GM18526 (cell line): ENCODE data around the gene TRIO.

Experiments used
- POLR2A ChIP-seq: IDR thresholded peaks from 3 replicates; pipeline ENCODE4 v1.6.1; 2011; ENCODE audit not compliant: insufficient read length; ENCODE audit errors: extremely low read depth

Gene TRIO

GRCh38 chr5:14153071-14153864 is 10.1 kb downstream of the TRIO start:
- TF ChIP-seq POLR2A: no peak

GRCh38 chr5:14153932-14154731 is 11.0 kb downstream of the TRIO start:
- no peak for TF ChIP-seq POLR2A

DNA sequence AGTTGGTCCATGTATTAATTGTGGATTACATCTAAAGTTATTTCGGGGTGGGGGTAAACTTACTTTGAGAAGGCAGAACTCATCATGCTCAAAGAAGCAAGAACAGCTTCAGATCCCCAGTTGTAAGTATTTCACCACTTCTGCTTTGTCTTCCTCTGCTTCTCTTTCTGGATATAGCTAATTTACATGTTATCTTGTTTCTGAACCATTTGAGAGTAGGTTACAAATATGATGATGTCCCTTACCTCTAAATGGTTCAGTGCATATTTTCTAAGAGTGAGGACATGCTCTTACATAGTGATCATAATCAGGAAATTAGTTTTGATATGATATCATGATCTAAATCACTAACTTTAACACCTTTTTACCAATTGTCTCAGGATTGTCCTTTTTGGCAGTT is 11.9 kb downstream of the TRIO start:
- TF ChIP-seq POLR2A: no peak

- no peak for TF ChIP-seq POLR2A
These were observed 12.6 kb downstream of the TRIO start for GRCh38 chr5:14155739-14156138.

DNA sequence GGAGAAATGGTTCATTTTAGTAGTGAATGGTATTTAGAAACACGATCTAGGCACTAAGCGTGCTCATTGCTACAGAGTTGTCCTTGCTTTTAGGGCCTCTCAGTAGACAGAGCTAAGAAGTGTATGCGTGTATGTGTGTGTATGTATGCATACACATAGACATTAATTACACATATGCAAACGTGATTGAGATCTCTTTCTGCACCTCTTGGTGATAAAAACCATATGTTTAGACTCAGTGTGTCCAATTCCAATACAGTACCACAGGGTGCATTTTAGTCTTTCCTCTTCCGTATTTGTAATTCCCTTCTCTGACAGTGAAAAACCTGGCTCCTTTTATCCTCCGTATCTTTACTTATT is 13.1 kb downstream of the TRIO start:
- no peak for TF ChIP-seq POLR2A

GRCh38 chr5:14156650-14157492 is 13.7 kb downstream of the TRIO start:
- TF ChIP-seq POLR2A: no peak

GRCh38 chr5:14157493-14157782 is 14.3 kb downstream of the TRIO start:
- TF ChIP-seq POLR2A: no peak

- TF ChIP-seq POLR2A: no peak
These were observed 15.9 kb downstream of the TRIO start for GRCh38 chr5:14158890-14159666.

DNA sequence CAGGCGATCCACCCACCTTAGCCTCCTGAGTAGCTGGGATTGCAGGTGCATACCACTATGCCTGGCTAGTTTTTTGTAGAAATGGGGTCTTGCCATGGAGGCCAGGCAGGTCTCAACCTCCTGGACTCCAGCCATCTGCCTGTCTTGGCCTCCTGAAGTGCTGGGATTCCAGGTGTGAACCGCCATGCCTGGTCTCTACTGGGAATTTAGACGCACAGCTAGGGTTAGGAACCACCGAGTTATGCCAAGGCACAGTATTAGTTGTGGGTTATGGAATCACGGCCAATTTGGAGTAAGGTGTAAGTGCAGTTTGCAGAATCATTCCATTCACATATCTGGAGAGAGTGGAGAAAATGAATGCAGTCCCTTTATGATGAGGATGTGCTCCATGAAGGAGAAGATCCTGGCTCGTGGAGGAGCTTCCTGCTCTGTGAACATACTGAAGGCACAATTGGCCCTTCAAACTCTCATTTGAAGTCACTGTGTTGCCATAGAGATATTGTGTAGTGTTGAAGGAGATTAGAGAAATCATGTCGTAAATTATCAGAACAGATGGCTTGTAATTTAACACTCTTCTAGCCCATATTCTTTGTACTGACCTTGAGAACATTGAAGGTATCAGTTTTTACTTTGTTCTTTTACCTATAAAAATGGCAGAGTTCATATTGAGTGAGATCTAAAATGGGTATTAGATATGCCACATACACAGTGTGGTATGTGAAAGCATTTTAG is 18.8 kb downstream of the TRIO start:
- no peak for TF ChIP-seq POLR2A

DNA sequence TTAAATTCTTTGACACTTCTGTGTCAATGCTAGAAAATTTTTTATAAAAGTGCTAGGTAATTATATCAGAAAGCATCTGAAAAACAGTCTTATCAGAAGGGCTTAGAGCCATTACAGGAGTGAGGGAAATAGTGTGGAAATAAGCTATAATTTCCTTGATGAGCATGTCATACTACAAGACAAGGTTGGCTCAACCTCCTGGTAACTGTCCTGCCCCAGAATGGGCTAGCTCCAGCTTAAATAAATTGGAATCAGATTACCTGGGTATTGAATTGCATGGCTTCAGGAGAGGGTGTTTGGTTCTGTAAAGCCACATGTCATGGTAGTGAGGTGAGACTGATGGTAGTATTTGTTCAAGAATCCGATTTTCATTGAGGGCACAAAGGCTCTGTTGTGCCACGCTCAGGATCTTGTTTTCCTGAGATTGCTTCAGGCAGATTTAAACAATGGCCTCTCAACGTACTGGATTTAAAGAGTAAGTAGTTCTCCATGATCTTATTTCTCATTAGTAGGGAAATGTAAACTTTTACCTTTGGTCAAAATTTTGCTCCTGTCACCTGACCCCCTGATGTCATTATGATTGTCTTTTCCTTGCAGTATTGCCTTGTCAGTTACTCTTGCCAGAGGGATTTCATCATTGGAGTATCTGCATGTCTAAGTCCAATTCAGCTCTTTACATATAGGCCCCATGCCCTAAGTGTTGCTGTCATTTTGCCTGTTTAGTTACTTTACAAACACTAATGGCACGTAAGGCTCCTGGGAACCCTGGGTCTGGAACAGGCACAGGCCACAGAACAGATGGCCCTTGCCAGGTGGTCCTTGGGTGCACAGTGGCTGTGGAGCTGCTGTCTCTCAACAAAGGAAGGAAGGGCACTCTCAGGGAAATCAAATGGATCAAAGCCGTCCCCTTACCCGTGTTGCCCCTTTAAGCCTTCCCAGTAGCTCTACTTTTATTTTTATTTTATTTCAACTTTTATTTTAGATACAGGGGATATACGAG is 21.3 kb downstream of the TRIO start:
- no peak for TF ChIP-seq POLR2A

DNA sequence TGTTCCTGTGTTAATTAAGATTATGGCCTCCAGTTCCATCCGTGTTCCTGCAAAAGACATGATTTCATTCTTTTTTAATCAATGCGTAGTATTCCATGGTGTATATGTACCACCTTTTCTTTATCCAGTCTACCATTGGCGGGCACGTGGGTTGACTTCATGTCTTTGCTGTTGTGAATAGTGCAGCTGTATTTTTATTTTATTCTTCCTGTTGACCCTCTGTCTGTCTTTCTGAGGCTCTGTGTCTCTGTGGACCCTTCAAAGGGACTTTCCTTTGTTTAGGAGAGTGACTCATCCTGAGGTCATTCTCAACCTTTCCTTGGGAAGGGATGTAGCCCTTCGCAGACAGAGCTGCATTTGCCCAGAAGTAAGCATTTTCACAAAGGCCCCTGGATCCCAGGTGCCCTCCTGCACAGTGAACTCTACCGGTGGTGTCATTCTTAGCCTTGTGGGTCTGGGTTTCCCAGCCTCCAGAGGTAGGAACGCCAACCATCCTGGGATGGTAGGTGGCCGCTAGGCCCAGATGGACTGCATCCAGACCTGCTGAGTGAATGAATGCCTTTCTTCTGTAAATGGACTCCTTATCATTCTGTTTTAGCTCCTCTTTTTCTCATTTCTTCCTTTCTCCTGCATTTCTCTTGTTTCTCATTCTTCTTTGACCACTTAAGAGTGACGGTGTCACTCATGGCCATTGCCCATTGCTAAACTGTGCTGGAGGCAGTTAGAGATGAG is 22.4 kb downstream of the TRIO start:
- TF ChIP-seq POLR2A: no peak

GRCh38 chr5:14166437-14166836 is 23.3 kb downstream of the TRIO start:
- no peak for TF ChIP-seq POLR2A
